Activated T-helper 1 cell treated with Interleukin-2 at 50 U/mL for 16 hours (primary cell): ENCODE results near the gene CCDC150.
"Not testable (repeated sequence)": the region's sequence is repeated elsewhere in the genome, so short reads cannot be mapped to it uniquely, and the experiment has no call there.

ENCODE experiments used
- DNase-seq: peaks from one replicate; pipeline ENCODE4 v3.0.0-alpha.2; 2020; ENCODE audit warnings: low read depth

The CCDC150 gene

GRCh38 chr2:196635156-196635555 is 4.4 kb upstream of the CCDC150 start:
- DNase-seq, result no peak

GRCh38 chr2:196638765-196639164 is 750 bp upstream of the CCDC150 start:
- no peak for DNase-seq

GRCh38 chr2:196640031-196640548 is 575 bp downstream of the CCDC150 start:
- DNase-seq, result no peak

GRCh38 chr2:196649202-196649601 is 9.7 kb downstream of the CCDC150 start:
- DNase-seq, result no peak

GRCh38 chr2:196651387-196652094 is 12.0 kb downstream of the CCDC150 start:
- no peak for DNase-seq

GRCh38 chr2:196652869-196653268 is 13.4 kb downstream of the CCDC150 start:
- DNase-seq, result no peak

- no peak for DNase-seq
These were observed 14.3 kb downstream of the CCDC150 start for GRCh38 chr2:196653843-196654242.

GRCh38 chr2:196655761-196656160 is 16.2 kb downstream of the CCDC150 start:
- no peak for DNase-seq

GRCh38 chr2:196657333-196657732 is 17.8 kb downstream of the CCDC150 start:
- DNase-seq, result no peak

GRCh38 chr2:196659844-196660243 is 20.3 kb downstream of the CCDC150 start:
- DNase-seq, result no peak

- DNase-seq, result no peak
These were observed 20.7 kb downstream of the CCDC150 start for GRCh38 chr2:196660244-196660643.

GRCh38 chr2:196670342-196670741 is 30.8 kb downstream of the CCDC150 start:
- DNase-seq, result no peak

- no peak for DNase-seq
These were observed 36.4 kb downstream of the CCDC150 start for GRCh38 chr2:196675963-196676362.

GRCh38 chr2:196677404-196677803 is 37.9 kb downstream of the CCDC150 start:
- no peak for DNase-seq

- no peak for DNase-seq
These were observed 39.9 kb downstream of the CCDC150 start for GRCh38 chr2:196679368-196679767.

- DNase-seq, result no peak
These were observed 42.0 kb downstream of the CCDC150 start for GRCh38 chr2:196681510-196681909.

- no peak for DNase-seq
These were observed 46.3 kb downstream of the CCDC150 start for GRCh38 chr2:196685792-196686191.

GRCh38 chr2:196686737-196687136 is 47.2 kb downstream of the CCDC150 start:
- not testable (repeated sequence) for DNase-seq

- DNase-seq, result no peak
These were observed 57.0 kb downstream of the CCDC150 start for GRCh38 chr2:196696423-196697079.

- DNase-seq, result no peak
These were observed 58.3 kb downstream of the CCDC150 start for GRCh38 chr2:196697825-196698224.

GRCh38 chr2:196702641-196703040 is 63.1 kb downstream of the CCDC150 start:
- DNase-seq, result no peak

- DNase-seq, result no peak
These were observed 64.2 kb downstream of the CCDC150 start for GRCh38 chr2:196703695-196704094.

GRCh38 chr2:196710056-196710455 is 70.5 kb downstream of the CCDC150 start:
- DNase-seq, result not testable (repeated sequence)

- DNase-seq, result no peak
These were observed 72.1 kb downstream of the CCDC150 start for GRCh38 chr2:196711625-196712024.
